GM18858 (cell line): ENCODE data around the gene BAK1.
"Not testable (repeated sequence)": the region's sequence is repeated elsewhere in the genome, so short reads cannot be mapped to it uniquely, and the experiment has no call there.

Experiments
- ATAC-seq: cut with Tn5 transposase; IDR thresholded peaks from one replicate; pipeline ENCODE4 v1.9.1; 2021; ENCODE audit not compliant: unreplicated experiment

The BAK1 gene

GRCh38 chr6:33552883-33553282 is 27.2 kb downstream of the BAK1 start:
- not testable (repeated sequence) for ATAC-seq

GRCh38 chr6:33552252-33552651 is 27.8 kb downstream of the BAK1 start:
- ATAC-seq: no peak

GRCh38 chr6:33551538-33551937 is 28.5 kb downstream of the BAK1 start:
- ATAC-seq: no peak

- no peak for ATAC-seq
Measured at GRCh38 chr6:33549896-33550295, 30.2 kb downstream of the BAK1 start.

- no peak for ATAC-seq
Measured at GRCh38 chr6:33549196-33549595, 30.9 kb downstream of the BAK1 start.

GRCh38 chr6:33547499-33547898 is 32.6 kb downstream of the BAK1 start:
- no peak for ATAC-seq

- ATAC-seq: no peak
Measured at GRCh38 chr6:33546766-33547165, 33.3 kb downstream of the BAK1 start.

GRCh38 chr6:33545292-33545691 is 34.8 kb downstream of the BAK1 start:
- not testable (repeated sequence) for ATAC-seq

- no peak for ATAC-seq
Measured at GRCh38 chr6:33543116-33543515, 37.0 kb downstream of the BAK1 start.

- no peak for ATAC-seq
Measured at GRCh38 chr6:33540768-33541167, 39.3 kb downstream of the BAK1 start.

GRCh38 chr6:33534702-33535101 is 45.4 kb downstream of the BAK1 start:
- ATAC-seq: no peak

- ATAC-seq: not testable (repeated sequence)
Measured at GRCh38 chr6:33533163-33533869, 46.8 kb downstream of the BAK1 start.

GRCh38 chr6:33532431-33532830 is 47.6 kb downstream of the BAK1 start:
- not testable (repeated sequence) for ATAC-seq

- ATAC-seq: not testable (repeated sequence)
Measured at GRCh38 chr6:33530617-33531016, 49.5 kb downstream of the BAK1 start.
